Measurements from ENCODE around the gene TBL1X.
"Not testable (repeated sequence)": the region's sequence is repeated elsewhere in the genome, so short reads cannot be mapped to it uniquely, and the experiment has no call there.

Gene TBL1X

DNA sequence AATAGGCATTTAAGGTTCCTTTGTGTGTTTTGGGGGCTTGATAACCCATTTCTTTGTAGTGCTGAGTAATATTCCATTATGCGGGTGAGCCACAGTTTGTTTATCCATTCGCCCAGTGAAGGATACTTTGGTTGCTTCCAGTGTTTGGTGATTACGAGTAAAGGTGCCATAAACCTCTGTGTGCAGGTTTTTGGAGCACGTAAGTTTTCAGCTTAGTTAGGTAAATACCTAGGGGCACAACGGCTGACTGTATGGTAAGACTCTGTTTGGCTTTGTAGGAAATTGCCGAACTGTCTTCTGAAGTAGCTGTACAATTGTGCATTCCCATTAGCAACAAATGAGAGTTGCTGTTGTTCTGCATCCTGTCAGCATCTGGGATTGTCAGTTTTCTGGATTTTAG, 3.8 kb upstream of the TBL1X start:
- no peak for DNase-seq

- DNase-seq = no peak
Observed at GRCh38 chrX:9462456-9462855, 2.4 kb upstream of the TBL1X start.

DNA sequence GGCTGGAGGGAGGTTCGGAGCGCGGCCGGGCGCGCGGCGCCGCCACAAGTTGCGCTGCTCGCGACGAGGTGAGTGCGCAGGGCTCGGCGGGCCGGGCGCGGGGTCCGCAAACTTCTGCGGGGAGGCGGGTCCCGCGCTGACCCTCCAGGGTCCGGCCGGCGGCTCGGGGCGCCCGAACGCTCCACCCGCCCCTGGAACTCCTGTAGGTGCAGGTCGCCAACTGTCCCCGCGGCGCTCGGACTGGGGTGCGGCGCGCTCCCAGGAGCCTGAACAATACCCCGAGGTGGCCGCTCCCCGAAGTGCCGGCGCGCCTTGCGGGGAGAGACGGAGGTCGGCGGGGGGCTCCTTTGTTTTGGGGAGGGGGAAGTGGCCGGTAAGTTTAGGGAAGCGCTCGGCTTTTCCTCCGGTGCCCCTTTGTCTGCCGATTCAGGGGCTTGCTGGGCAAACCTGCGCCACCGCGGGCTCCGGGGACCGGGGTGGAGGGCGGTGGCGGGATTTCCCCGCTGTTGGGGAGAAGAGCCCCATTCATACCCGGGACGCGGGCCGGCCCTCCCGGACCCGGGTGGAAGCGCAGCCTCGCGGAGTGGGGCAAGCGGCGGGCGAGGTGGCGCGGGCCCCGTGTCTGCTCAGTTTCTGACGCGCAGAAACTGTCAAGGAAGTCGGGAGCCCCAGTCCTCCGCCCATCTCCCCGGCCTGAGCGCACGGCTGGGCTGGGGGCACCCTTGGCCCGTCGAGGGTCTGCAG, 694 bp downstream of the TBL1X start:
- no peak for DNase-seq

- no peak for DNase-seq
Observed at GRCh38 chrX:9466124-9466495, 1.3 kb downstream of the TBL1X start.

DNA sequence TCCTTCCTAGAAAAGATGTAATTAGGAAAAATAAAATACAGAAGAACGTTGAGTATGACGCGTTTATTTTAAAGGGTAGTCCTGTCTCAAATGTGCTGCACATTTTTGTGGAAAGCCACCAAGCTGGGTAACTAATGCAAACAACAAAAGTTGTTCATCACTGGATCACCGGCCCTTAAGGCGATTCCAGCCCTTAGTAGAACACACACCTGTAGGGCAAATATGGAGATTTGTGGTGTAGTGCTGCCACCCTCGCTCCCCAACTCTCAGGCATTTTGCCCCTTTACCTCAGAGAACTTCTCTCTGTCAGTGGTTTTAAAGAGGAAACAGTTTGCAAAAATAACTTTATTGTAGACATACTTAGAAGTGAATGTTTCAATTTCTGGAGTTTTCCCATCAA, 1.9 kb downstream of the TBL1X start:
- DNase-seq = no peak

DNA sequence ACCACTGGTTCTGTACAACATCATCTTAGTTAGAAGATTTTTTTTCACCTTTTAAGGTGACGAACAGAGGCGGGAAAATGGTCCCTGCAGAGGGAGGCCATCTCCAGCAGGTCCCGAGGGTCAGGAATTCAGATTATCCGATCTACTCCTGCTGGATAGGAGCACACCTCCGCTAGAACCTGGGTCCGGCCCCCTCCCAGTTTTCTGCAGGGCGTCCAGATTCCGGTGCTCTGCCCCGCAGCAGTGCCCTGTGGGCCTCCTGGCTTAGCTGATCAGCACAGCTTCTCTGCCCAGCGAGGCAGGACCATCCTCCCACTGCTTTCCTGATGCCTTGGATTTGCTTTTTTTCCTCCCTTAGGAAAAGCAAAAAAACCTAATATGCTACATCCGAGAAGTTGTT, 2.3 kb downstream of the TBL1X start:
- no peak for DNase-seq

DNA sequence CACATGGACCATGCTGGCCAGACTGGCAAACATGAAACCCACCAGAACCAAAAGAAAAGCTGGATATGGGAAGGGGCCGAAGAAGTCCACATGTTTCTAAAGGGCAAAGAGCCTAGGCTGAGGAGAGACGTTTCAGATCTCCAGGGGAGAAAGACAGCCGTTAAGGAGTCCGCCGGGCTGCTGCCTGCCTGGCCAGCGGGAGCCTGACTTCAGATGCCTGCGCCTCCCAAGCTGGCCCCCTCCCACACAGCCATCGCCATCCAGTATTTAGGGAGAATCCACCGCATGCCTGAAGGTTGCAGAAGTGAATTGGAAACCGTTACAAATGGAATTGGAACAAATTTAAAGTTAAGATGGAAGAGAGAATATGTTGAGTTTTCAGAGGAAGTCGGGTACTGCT, 2.9 kb downstream of the TBL1X start:
- DNase-seq = no peak

DNA sequence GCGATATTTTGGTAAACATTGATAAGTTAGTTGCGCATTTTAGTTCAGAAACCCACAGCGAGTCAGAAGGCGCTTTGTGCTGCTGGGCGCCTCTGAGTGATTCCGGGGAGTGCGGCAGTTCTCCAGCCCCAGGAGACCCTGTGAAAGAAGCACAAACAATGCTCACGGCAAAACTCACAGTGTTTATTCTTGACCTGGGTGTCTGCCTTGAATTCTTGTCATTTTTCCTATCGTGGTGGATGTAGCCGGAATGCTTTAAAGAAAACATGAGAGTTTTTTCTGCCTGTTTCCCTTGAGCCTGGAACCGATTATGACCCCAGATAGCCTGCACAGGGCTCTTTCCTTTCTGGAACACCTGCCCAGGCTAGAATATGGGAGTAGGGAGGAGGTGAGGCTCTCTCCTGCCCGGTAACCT, 6.7 kb downstream of the TBL1X start:
- DNase-seq = no peak

- no peak for DNase-seq
Observed at GRCh38 chrX:9473708-9474107, 8.8 kb downstream of the TBL1X start.

DNA sequence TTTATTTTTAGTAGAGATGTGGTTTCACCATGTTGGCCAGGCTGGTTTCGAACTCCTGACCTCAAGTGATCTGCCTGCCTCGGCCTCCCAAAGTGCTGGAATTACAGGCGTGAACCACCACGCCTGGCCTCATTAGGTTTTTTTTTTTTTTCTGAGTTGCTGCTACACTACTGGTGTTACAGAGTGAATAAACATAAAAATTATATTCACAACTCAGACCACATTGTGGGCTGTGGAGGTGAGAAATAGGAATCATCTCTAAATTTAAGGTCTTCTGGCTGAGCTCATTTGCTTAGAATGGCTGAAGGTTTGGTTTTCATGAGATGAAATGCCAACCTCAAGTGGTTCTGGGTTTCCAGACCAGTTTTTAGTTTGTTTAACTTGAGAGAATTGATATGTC, 10.6 kb downstream of the TBL1X start:
- DNase-seq = not testable (repeated sequence)

DNA sequence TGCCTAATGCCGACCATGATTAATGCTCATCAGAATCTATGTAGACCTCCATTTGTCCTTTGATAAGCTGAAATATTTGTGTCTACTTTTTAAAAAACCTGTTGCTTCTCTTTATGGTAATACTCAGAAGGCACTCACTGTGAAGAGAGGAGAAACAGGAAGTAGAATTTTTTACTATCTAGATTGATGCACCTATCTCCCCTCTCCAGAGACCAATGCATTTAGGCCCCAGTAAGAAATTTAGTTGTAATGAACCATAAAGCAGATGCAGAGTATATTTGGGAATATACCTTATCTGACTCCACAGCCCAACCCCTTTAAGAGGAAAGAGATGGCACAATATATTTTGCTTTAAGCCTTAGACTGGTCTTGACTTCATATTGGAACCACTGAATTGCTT, 11.1 kb downstream of the TBL1X start:
- no peak for DNase-seq

GRCh38 chrX:9476810-9477575, 12.1 kb downstream of the TBL1X start:
- no peak for DNase-seq

- DNase-seq = no peak
Observed at GRCh38 chrX:9482408-9482807, 17.6 kb downstream of the TBL1X start.

DNA sequence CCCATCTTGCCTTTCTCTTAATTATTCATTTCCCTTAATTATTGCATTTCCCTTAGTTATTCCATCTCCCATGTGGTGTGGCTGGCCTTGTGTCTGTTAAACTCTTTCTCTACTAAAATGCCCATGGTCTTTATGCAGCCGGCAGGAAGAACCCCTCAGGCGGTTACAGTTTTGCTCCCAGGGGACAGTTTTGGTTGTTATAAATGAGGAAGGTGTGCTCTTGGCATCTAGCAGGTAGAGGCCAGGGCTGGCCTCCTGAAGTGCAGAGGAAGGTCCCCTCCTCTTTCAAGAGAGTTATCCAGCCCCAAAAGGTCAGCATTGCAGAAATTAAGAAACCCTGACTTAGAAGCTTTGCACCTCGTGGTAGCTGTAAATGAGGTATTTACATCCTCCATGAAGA, 18.0 kb downstream of the TBL1X start:
- no peak for DNase-seq

GRCh38 chrX:9483376-9483775, 18.5 kb downstream of the TBL1X start:
- DNase-seq = no peak

DNA sequence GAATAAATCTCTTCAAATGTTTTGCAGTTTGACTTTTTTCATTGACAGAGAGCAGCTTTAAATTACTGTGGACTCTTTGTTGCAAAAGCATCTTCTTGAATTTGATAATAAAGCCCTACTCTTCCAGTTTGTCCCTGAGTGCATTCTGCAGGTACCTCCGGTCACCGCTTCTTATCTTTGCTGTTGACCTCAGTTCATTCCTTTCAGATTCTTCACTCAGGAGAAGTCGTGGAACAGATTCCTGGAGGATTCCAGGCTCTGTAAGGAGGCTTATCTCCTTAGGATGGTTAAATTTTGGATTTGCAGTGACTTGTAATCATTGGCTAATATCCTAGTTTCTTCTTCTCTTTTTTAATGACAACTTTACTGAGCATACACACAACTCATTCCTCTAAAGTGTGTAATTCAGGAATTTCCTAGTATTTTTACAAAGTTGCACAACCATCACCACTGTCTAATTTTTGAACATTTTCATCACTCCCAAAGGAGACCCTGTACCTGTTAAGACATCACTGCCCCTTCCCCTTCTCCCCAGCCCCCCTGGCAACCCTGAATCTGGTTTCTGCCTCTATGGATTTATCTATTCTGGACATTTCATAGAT, 22.0 kb downstream of the TBL1X start:
- DNase-seq = no peak

DNA sequence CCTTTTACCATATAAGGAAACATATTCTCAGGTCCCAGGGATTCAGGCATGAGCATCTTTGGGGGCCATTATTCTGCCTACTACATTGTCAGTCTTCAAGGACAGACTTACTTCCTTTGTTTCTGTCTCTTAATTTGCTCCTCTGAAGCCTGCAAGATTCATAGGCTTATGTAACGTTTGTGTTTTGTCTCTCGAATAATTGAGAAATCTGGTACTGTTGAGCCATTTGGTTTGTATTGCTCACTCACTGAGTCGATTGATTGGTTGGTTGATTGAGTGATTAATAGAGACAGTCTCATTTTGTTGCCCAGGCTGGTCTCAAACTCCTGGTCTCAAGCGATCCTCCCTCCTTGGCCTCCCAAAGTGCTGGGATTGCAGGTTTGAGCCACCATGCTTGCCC, 23.7 kb downstream of the TBL1X start:
- no peak for DNase-seq

GRCh38 chrX:9489234-9489633, 24.4 kb downstream of the TBL1X start:
- no peak for DNase-seq

DNA sequence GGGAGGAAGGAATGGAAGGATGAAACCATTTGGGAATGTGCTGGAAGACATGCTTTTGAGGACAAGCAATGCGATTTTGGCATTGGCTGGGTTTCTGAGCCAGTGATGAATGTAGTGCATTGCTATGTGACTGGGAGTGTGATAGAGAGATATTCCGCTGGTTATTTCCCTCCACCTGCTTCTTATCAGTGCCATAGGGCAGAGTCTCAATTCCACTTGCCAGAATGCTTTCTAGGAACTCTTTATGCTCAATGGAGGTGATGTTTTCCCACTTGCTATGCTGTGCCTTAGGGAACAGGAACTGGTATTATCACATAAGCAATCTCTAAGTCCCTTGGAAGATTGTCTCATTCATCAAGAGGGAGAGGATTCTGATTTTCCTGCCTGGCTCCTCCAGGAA, 28.0 kb downstream of the TBL1X start:
- no peak for DNase-seq

DNA sequence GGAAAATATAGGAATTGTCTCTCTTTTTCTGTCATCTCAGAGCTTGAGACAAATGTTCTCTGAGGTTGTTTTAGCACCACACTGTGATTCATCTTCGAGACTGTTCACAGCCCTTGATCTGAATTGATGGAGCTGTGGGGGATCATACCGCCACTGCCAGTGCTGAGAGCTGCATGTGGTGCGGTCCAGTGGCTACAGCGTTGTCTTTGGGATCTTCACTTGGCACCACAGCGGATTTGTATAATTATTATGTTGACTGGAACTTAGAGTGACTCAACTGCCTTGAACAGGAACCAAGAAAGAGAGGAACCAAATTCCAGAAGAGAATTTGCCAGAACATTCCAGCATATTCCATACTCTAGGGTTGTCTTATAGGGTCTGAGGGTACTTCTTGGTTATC, 29.1 kb downstream of the TBL1X start:
- DNase-seq = no peak

GRCh38 chrX:9494771-9495170, 29.9 kb downstream of the TBL1X start:
- no peak for DNase-seq

- DNase-seq = no peak
Observed at GRCh38 chrX:9495496-9495895, 30.6 kb downstream of the TBL1X start.

GRCh38 chrX:9498236-9498635, 33.4 kb downstream of the TBL1X start:
- DNase-seq = no peak

GRCh38 chrX:9500584-9500983, 35.7 kb downstream of the TBL1X start:
- DNase-seq = no peak
